Right cardiac atrium (tissue), 5 donors: ENCODE measurements around the gene GCNA. TPM values are rescaled to one million over a fixed set of nuclear protein-coding genes. Genes with fewer than 3 reads are reported as not detected.

Experiments
- ATAC-seq, 2 donors: fragments of 200-7000 bp; cut with Tn5 transposase; one replicate each; pipeline versions ENCODE4 v1.8.0 to v1.9.1; 2020; ENCODE audit warnings: moderate library complexity in 2 of 2, mild to moderate bottlenecking in 1 of 2
- DNase-seq, 3 donors: peaks; one replicate each; pipeline ENCODE4 v3.0.0-alpha.2; 2020
- H3K27ac ChIP-seq: one replicate; pipeline ENCODE4 v1.5.1; 2013; ENCODE audit warnings: mild to moderate bottlenecking, low read length, control low read depth, moderate library complexity
- H3K27me3 ChIP-seq: one replicate; pipeline ENCODE4 v1.6.1; 2013; ENCODE audit not compliant: control insufficient read depth, insufficient read depth
- H3K4me1 ChIP-seq: one replicate; pipeline ENCODE4 v1.6.1; 2013; ENCODE audit warnings: low read length; ENCODE audit not compliant: control insufficient read depth, insufficient read depth
- H3K4me3 ChIP-seq: one replicate; pipeline ENCODE4 v1.5.1; 2013; ENCODE audit warnings: low read length, control low read depth
- H3K9me3 ChIP-seq: one replicate; pipeline ENCODE4 v1.6.1; 2013; ENCODE audit warnings: low read length; ENCODE audit not compliant: control insufficient read depth
- WGBS: extraction: QIAGEN DNeasy Blood & Tissue Kit; methylation state at CpG from one replicate; pipeline ENCODE4 v1.1.7; 2013; 5-methylcytosine and 5-hydroxymethylcytosine counted together
- intact Hi-C, 4 donors: fragments of 100-400 bp; cut with DNase I; formaldehyde crosslinking; loops; one replicate each; pipeline versions ENCODE4 v1.11.0 to v1.14.0; 2022 to 2023
- long read RNA-seq, 4 donors: library from polyadenylated mRNA; unstranded; transcript quantifications; one replicate each; pipeline ENCODE4 v2.0.0, GENCODE V29; 2020 to 2021
- polyA plus RNA-seq: library from polyadenylated mRNA; stranded (reverse); fragments of 200-250 nt; gene quantifications from one replicate; pipeline ENCODE4 v1.2.3, GENCODE V29; 2013
- total RNA-seq, 4 donors: library from RNA; stranded (reverse); fragmentation: NEBNext Ultra II Directional; extraction: Animal tissue kit (Norgen Biotek cat#: 25700); gene quantifications; one replicate each; pipeline ENCODE4 v1.2.1, GENCODE V29; 2021
- donor health status: healthy with polysubstance abuse.
- donor health status: DM: no; HTN: yes; CAD: no.
- donor health status: DM: no; HTN: no; CAD: no.
- donor health status: DM: no; HTN: yes; CAD: no; lungs with severe emphysema.
- donor health status: DM: yes; HTN: yes; CAD: no.

Gene GCNA, protein sequence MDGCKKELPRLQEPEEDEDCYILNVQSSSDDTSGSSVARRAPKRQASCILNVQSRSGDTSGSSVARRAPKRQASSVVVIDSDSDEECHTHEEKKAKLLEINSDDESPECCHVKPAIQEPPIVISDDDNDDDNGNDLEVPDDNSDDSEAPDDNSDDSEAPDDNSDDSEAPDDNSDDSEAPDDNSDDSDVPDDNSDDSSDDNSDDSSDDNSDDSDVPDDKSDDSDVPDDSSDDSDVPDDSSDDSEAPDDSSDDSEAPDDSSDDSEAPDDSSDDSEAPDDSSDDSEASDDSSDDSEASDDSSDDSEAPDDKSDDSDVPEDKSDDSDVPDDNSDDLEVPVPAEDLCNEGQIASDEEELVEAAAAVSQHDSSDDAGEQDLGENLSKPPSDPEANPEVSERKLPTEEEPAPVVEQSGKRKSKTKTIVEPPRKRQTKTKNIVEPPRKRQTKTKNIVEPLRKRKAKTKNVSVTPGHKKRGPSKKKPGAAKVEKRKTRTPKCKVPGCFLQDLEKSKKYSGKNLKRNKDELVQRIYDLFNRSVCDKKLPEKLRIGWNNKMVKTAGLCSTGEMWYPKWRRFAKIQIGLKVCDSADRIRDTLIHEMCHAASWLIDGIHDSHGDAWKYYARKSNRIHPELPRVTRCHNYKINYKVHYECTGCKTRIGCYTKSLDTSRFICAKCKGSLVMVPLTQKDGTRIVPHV
- total RNA-seq (1 to 10 TPM; 1.4 to 2.0 (median 1.7) TPM), polyA plus RNA-seq (0.81 TPM)
- long read RNA-seq, donor 1 = 0 reads
- long read RNA-seq, donor 2 = 0 reads
- long read RNA-seq, donor 3, partial matches to known transcripts = 1 of 3 reads
- long read RNA-seq, donor 3, other reads (novel, unspliced or antisense) = 0 of 3 reads
- long read RNA-seq, donor 4, partial matches to known transcripts = 0 of 1 reads
- long read RNA-seq, donor 4, other reads (novel, unspliced or antisense) = 0 of 1 reads

GRCh38 chrX:71578253-71579135 is at the start of gene GCNA:
TSS of gene GCNA (plus strand) at chrX:71578437. CDS start at chrX:71580822, 2,385 bp downstream.
- Histone ChIP-seq H3K9me3 (no peaks in the 10 kb centered on the region), H3K4me3 (no peak within 1 kb of the TSS), H3K4me1 (no peaks in the 10 kb centered on the region), H3K27me3 (no peaks in the 10 kb centered on the region), H3K27ac (no peak within 1 kb of the TSS)
- peak in 1 of 3 donors; percentile 55 for DNase-seq
- intact Hi-C loops = no loop called here
- 98% methylated on average over 48 of the region's 48 CpGs for WGBS
- peak; percentile 36 for ATAC-seq

DNA sequence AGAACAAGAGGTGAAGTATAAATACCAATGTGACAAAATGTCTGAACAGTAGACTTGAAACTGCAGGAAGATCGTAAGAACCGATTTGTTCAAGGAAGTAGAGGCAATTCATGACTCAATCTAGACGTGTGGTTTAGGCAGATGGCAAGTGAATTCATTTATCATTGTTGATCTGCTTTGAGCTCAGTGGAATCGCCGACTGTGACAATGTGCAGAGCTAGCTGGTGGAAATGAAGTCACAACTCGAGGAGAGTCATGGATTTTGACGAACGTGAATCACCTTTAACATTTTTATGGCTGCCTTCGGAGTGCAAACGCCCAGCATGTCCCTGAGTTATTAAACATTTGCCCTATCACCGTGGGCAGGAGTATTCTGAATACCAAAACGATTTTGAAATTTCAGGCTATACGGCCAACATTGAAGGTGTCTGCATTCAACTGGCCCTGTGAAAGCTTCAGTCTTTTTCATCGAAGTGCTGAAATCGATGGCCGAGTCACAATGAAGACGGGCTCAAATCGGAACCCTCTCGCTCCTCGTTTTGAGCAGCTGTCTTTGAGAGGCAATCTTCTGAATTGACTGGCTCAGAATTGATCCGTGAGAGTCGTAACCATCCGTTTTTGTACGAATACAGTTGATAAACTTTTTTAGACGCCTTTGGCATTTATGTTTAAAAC is 46.0 kb upstream of the GCNA start:
- 2% methylated on average over 25 of the region's 25 CpGs for WGBS
- ATAC-seq = no peak
- intact Hi-C loops = no loop called here

DNA sequence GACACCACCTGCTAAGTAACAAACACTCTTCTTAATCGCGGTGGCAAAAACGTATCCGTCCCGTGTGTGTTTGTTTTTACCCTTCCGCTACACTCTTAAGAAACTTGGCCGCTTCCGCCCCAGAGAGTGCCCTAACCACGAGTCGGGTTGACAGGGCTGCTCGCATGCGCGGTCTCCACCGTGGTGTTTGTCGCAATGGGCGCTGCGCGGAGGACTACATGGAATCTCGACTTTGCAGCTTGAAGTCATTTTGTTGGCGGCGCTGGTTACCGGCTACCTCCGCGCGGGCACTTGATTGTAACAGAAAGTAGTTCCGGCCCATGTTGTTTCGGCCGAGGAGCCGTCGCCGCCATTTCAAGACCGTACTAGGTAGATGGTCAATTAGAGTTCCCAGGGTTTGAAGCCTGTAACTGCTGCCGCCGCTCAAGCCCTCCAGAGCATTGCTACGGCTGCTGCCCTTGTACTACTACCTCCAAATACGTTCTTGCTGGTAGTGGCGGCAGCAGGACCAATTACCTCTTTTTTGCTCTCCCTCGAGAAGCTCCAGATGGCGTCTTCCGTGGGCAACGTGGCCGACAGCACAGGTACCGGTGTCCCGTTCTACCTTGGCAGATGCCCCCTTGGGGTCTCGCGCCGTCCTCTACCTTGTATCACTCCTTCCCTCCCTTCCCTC is 45.3 kb upstream of the GCNA start, which contains the start of gene OGT:
OGT (plus strand) TSS at position 352 of the 673 bp plus-strand sequence; CDS start at position 548, 196 bp downstream.
- intact Hi-C loops = no loop called here
- H3K4me3 ChIP-seq = peak within 1 kb of the TSS; percentile 98
- ATAC-seq (peak; percentile 96 to 97), DNase-seq (peak; percentile 95 to 98 (median 98))
- no peaks in the 10 kb centered on the region for H3K9me3 ChIP-seq
- no peaks in the 10 kb centered on the region for H3K27me3 ChIP-seq
- H3K27ac ChIP-seq = peak within 1 kb of the TSS; percentile 95
- peaks cover 2% of the 10 kb centered on the region for H3K4me1 ChIP-seq
- under 1% methylated on average over 47 of the region's 47 CpGs for WGBS

More for the DNA sequence above, 46.0 kb upstream of the GCNA start:
- Histone ChIP-seq H3K27ac (peak overlapping the region; percentile 95), H3K9me3 (no peaks in the 10 kb centered on the region), H3K27me3 (no peaks in the 10 kb centered on the region), H3K4me3 (peak overlapping the region; percentile 98), H3K4me1 (no peaks in the 10 kb centered on the region)
- no peak for DNase-seq

DNA sequence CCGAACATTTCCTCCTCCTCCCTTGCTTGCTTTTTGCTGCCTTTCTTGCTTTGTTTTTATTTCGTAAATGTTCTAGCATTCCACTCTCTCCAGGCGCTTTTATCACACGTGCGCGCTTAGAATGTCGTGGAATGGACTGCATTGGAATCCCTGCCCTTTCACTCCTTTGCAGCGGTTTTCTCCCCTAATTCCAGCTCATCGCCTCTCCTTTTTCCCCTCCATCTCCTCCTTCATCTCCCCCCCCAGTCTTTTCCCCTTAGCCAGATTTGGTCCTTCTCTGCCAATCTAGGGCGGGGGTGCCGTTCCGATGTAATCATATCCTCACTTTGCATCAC is 44.8 kb upstream of the GCNA start:
- ATAC-seq (peak in 1 of 2 donors; percentile 5), DNase-seq (no peak)
- peaks cover 2% of the 10 kb centered on the region for H3K4me1 ChIP-seq
- no peaks in the 10 kb centered on the region for H3K27me3 ChIP-seq
- WGBS = under 1% methylated on average over 12 of the region's 12 CpGs
- intact Hi-C loops = no loop called here
- H3K27ac ChIP-seq = peak overlapping the region; percentile 93
- H3K9me3 ChIP-seq = no peaks in the 10 kb centered on the region
- H3K4me3 ChIP-seq = peak overlapping the region; percentile 98

GRCh38 chrX:71533851-71534561 is 44.2 kb upstream of the GCNA start:
- intact Hi-C loops = no loop called here
- peaks cover 2% of the 10 kb centered on the region for H3K4me1 ChIP-seq
- under 1% methylated on average over 31 of the region's 31 CpGs for WGBS

GRCh38 chrX:71534773-71535544 is 43.3 kb upstream of the GCNA start:
- no peak for ATAC-seq

More at GRCh38 chrX:71533851-71534561, 44.2 kb upstream of the GCNA start:
- Histone ChIP-seq H3K4me3 (peak overlapping the region; percentile 98), H3K27me3 (no peaks in the 10 kb centered on the region), H3K27ac (peak overlapping the region; percentile 93), H3K9me3 (no peaks in the 10 kb centered on the region)
- peak; percentile 68 to 77 for ATAC-seq
- peak; percentile 50 to 81 (median 73) for DNase-seq

DNA sequence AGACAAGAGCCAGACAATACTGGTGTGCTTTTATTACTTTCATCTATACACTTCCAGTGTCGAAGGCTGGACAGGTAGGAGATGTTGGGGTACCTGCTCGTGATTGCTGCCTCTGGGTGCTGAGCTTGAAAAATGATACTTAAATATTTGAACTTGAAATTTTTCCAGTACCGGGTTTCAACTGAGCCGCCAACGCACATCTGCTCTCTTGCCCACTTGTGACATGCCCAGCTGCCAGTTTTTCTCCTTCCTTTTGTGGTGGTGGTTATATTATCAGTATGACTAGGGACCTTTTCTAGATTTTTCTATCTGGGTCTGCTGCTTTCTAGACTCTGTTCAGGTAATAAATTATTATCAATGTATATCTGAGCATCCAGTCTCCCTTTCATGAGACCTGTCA is 42.0 kb upstream of the GCNA start:
- peaks cover 2% of the 10 kb centered on the region for H3K4me1 ChIP-seq
- H3K27ac ChIP-seq = no peak overlapping the region
- 7% methylated on average over 5 of the region's 5 CpGs for WGBS
- peak overlapping the region; percentile 35 for H3K4me3 ChIP-seq
- no peak for ATAC-seq
- no peak for DNase-seq
- no peaks in the 10 kb centered on the region for H3K9me3 ChIP-seq
- intact Hi-C loops = no loop called here
- H3K27me3 ChIP-seq = no peaks in the 10 kb centered on the region

More at GRCh38 chrX:71534773-71535544, 43.3 kb upstream of the GCNA start:
- H3K27ac ChIP-seq = no peak overlapping the region
- intact Hi-C loops = no loop called here
- H3K9me3 ChIP-seq = no peaks in the 10 kb centered on the region
- no peaks in the 10 kb centered on the region for H3K27me3 ChIP-seq
- peak overlapping the region; percentile 98 for H3K4me3 ChIP-seq
- peaks cover 2% of the 10 kb centered on the region for H3K4me1 ChIP-seq
- 3% methylated on average over 9 of the region's 9 CpGs for WGBS
- no peak for DNase-seq

- ATAC-seq (no peak), DNase-seq (no peak)
- WGBS = 68% methylated on average over 9 of the region's 9 CpGs
- H3K27ac ChIP-seq = no peak overlapping the region
- H3K4me3 ChIP-seq = no peak overlapping the region
- intact Hi-C loops = no loop called here
- peaks cover 2% of the 10 kb centered on the region for H3K4me1 ChIP-seq
- no peaks in the 10 kb centered on the region for H3K27me3 ChIP-seq
- no peaks in the 10 kb centered on the region for H3K9me3 ChIP-seq
Measured at GRCh38 chrX:71537743-71538142, 40.5 kb upstream of the GCNA start.
